OCI-LY1 (cell line): ENCODE data around the gene PCNX3.

Source experiments
- EZH2 ChIP-seq: fragments of 200-600 bp; sonication (generic), shearing (Covaris generic); IDR thresholded peaks from 2 replicates; pipeline ENCODE4 v1.8.0; 2017; ENCODE audit warnings: borderline replicate concordance, mixed run types, mild to moderate bottlenecking, antibody characterized with exemption, low read length, moderate library complexity, mixed read lengths
- TF ChIP-seq, protein P1 (sequence below): fragments of 200-600 bp; sonication (generic), shearing (Covaris generic); IDR thresholded peaks from 2 replicates; pipeline ENCODE4 v1.5.1; 2017; ENCODE audit warnings: mild to moderate bottlenecking, antibody characterized with exemption, low read length, moderate library complexity, mixed read lengths

DNA sequence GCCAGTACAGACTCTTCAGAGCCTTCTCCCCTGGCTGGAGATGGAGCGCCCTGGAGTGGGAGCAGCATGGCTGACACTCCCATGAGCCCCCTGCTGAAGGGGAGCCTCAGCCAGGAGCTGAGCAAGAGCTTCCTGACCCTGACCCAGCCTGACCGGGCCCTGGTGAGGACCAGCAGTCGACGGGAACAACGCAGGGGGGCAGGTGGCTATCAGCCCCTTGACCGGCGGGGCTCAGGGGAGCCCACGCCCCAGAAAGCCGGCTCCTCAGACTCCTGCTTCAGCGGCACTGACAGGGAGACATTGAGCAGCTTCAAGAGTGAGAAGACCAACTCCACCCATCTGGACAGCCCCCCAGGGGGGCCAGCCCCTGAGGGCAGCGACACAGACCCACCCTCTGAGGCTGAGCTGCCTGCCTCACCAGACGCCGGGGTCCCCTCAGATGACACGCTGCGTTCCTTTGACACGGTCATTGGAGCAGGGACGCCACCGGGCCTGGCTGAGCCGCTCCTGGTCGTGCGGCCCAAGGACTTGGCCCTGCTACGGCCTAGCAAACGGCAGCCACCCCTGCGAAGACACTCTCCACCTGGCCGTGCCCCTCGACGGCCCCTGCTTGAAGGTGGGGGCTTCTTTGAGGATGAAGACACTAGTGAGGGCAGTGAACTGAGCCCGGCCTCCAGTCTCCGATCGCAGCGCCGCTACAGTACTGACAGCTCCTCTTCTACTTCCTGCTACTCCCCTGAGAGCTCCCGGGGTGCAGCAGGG is 2.6 kb downstream of the PCNX3 start:
- TF ChIP-seq, protein P1, sequence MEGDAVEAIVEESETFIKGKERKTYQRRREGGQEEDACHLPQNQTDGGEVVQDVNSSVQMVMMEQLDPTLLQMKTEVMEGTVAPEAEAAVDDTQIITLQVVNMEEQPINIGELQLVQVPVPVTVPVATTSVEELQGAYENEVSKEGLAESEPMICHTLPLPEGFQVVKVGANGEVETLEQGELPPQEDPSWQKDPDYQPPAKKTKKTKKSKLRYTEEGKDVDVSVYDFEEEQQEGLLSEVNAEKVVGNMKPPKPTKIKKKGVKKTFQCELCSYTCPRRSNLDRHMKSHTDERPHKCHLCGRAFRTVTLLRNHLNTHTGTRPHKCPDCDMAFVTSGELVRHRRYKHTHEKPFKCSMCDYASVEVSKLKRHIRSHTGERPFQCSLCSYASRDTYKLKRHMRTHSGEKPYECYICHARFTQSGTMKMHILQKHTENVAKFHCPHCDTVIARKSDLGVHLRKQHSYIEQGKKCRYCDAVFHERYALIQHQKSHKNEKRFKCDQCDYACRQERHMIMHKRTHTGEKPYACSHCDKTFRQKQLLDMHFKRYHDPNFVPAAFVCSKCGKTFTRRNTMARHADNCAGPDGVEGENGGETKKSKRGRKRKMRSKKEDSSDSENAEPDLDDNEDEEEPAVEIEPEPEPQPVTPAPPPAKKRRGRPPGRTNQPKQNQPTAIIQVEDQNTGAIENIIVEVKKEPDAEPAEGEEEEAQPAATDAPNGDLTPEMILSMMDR = no peak
- TF ChIP-seq EZH2 = no peak
